HG03175 (cell line): Measurements from ENCODE around the gene PHF1.
"Not testable (repeated sequence)": the region's sequence is repeated elsewhere in the genome, so short reads cannot be mapped to it uniquely, and the experiment has no call there.

ENCODE experiments used
- ATAC-seq: cut with Tn5 transposase; IDR thresholded peaks from one replicate; pipeline ENCODE4 v1.9.1; 2021; ENCODE audit warnings: mild to moderate bottlenecking, moderate library complexity; ENCODE audit not compliant: unreplicated experiment

The PHF1 gene

GRCh38 chr6:33391278-33391921, 19.4 kb upstream of the PHF1 start, which contains the start of gene KIFC1:
Gene KIFC1, plus strand, starts transcription at chr6:33391823. Its CDS starts 163 bp downstream, at chr6:33391986.
- ATAC-seq: peak; percentile 88

GRCh38 chr6:33391922-33392594, 18.8 kb upstream of the PHF1 start:
- ATAC-seq: peak; percentile 3

- no peak for ATAC-seq
Measured at GRCh38 chr6:33392595-33392948, 18.2 kb upstream of the PHF1 start.

GRCh38 chr6:33392979-33393378, 17.8 kb upstream of the PHF1 start:
- ATAC-seq: no peak

- no peak for ATAC-seq
Measured at GRCh38 chr6:33397541-33397940, 13.3 kb upstream of the PHF1 start.

GRCh38 chr6:33398601-33399000, 12.2 kb upstream of the PHF1 start:
- ATAC-seq: not testable (repeated sequence)

GRCh38 chr6:33399881-33400280, 10.9 kb upstream of the PHF1 start:
- ATAC-seq: not testable (repeated sequence)

GRCh38 chr6:33404884-33405283, 5.9 kb upstream of the PHF1 start:
- no peak for ATAC-seq

GRCh38 chr6:33405386-33405940, 5.4 kb upstream of the PHF1 start:
- no peak for ATAC-seq

- ATAC-seq: no peak
Measured at GRCh38 chr6:33406126-33406525, 4.7 kb upstream of the PHF1 start.

- no peak for ATAC-seq
Measured at GRCh38 chr6:33407132-33407718, 3.6 kb upstream of the PHF1 start.

- peak; percentile 80 for ATAC-seq
Measured at GRCh38 chr6:33410050-33410710, 634 bp upstream of the PHF1 start.

GRCh38 chr6:33411632-33412005, 805 bp downstream of the PHF1 start:
- ATAC-seq: no peak

- no peak for ATAC-seq
Measured at GRCh38 chr6:33412140-33413009, 1.6 kb downstream of the PHF1 start.

GRCh38 chr6:33413241-33414120, 2.7 kb downstream of the PHF1 start:
- no peak for ATAC-seq

- ATAC-seq: no peak
Measured at GRCh38 chr6:33414592-33415271, 3.9 kb downstream of the PHF1 start.

- ATAC-seq: no peak
Measured at GRCh38 chr6:33415831-33416230, 5.0 kb downstream of the PHF1 start.

GRCh38 chr6:33416386-33417127, 5.7 kb downstream of the PHF1 start:
- ATAC-seq: no peak
